CD8-positive, alpha-beta memory T cell (primary cell): ENCODE measurements around the gene SPRED2. TPM values are rescaled to one million over a fixed set of nuclear protein-coding genes. Genes with fewer than 3 reads are reported as not detected.
"Not testable (repeated sequence)": the region's sequence is repeated elsewhere in the genome, so short reads cannot be mapped to it uniquely, and the experiment has no call there.

Experiments used
- CTCF ChIA-PET: fragments of 350-600 bp; sonication (Branson Sonifier 250); formaldehyde crosslinking; loops from one replicate; lab custom pipeline; 2021; ENCODE audit warnings: antibody characterized with exemption; lab: Charles Lee
- POLR2A ChIA-PET: fragments of 350-600 bp; sonication (Branson Sonifier 250); formaldehyde crosslinking; loops from one replicate; lab custom pipeline; 2021; ENCODE audit warnings: antibody characterized with exemption; lab: Charles Lee
- DNase-seq, 5 donors: peaks; one replicate each; pipeline versions ENCODE4 v3.0.0 to v3.0.0-alpha.2; 2020 to 2022; ENCODE audit warnings: mixed read lengths in 1 of 5
- H3K27ac ChIP-seq: one replicate; pipeline ENCODE4 v1.7.0; 2013; ENCODE audit warnings: low read depth, mild to moderate bottlenecking, low read length, moderate library complexity
- H3K27me3 ChIP-seq: 2 replicates; pipeline ENCODE4 v1.7.0; 2013; ENCODE audit warnings: low read length, mild to moderate bottlenecking; ENCODE audit not compliant: insufficient read depth, poor library complexity, severe bottlenecking
- H3K36me3 ChIP-seq: 2 replicates; pipeline ENCODE4 v1.7.0; 2013; ENCODE audit warnings: mild to moderate bottlenecking, low read length, moderate library complexity; ENCODE audit not compliant: insufficient read depth
- H3K4me1 ChIP-seq: 2 replicates; pipeline ENCODE4 v1.7.0; 2013; ENCODE audit warnings: mild to moderate bottlenecking, low read length, moderate library complexity; ENCODE audit not compliant: insufficient read depth
- H3K4me3 ChIP-seq: 2 replicates; pipeline ENCODE4 v1.7.0; 2013; ENCODE audit warnings: mild to moderate bottlenecking, low read length
- H3K9me3 ChIP-seq: 2 replicates; pipeline ENCODE4 v1.7.0; 2013; ENCODE audit warnings: mild to moderate bottlenecking, low read length
- H3K27ac Mint-ChIP-seq, 8 donors: one replicate each; pipeline ENCODE4 v1.8.0; 2020 to 2021; ENCODE audit warnings: mixed read lengths in 8 of 8, mild to moderate bottlenecking in 6 of 8, inconsistent platforms in 3 of 8, moderate library complexity in 3 of 8
- H3K27me3 Mint-ChIP-seq, 2 donors: one replicate each; pipeline ENCODE4 v1.8.0; 2020 to 2021; ENCODE audit warnings: mixed read lengths in 2 of 2, mild to moderate bottlenecking in 1 of 2, moderate library complexity in 1 of 2
- H3K36me3 Mint-ChIP-seq, 3 donors: one replicate each; pipeline ENCODE4 v1.8.0; 2020 to 2021; ENCODE audit warnings: mixed read lengths in 3 of 3, inconsistent platforms in 1 of 3, mild to moderate bottlenecking in 1 of 3
- H3K4me1 Mint-ChIP-seq, 3 donors: one replicate each; pipeline ENCODE4 v1.8.0; 2020 to 2021; ENCODE audit warnings: mixed read lengths in 3 of 3, inconsistent platforms in 1 of 3, mild to moderate bottlenecking in 1 of 3
- H3K4me3 Mint-ChIP-seq, 7 donors: one replicate each; pipeline ENCODE4 v1.8.0; 2020 to 2021; ENCODE audit warnings: mixed read lengths in 7 of 7, mild to moderate bottlenecking in 6 of 7, moderate library complexity in 4 of 7, inconsistent platforms in 2 of 7
- H3K9me3 Mint-ChIP-seq, 5 donors: one replicate each; pipeline ENCODE4 v1.8.0; 2020 to 2022; ENCODE audit warnings: mixed read lengths in 5 of 5, mild to moderate bottlenecking in 3 of 5, moderate library complexity in 2 of 5, inconsistent platforms in 1 of 5
- polyA plus RNA-seq: library from polyadenylated mRNA; unstranded; fragments of 300-500 nt; fragmentation: Illumina TruSeq; gene quantifications from one replicate; pipeline ENCODE4 v1.2.3, GENCODE V29; 2021
- total RNA-seq, 2 experiments: library from RNA; stranded (reverse); gene quantifications; one replicate each; pipeline ENCODE4 v1.2.3, GENCODE V29; 2021

The SPRED2 gene
- total and polyA plus RNA-seq, 3 experiments from 2014 or later: 1.3 to 4.0 (median 3.0) TPM

GRCh38 chr2:65339648-65340047, 92.8 kb downstream of the SPRED2 start:
- Histone ChIP-seq H3K36me3 (no peaks in the 10 kb centered on the region), H3K4me1 (no peaks in the 10 kb centered on the region), H3K27ac (no peak overlapping the region), H3K27me3 (no peaks in the 10 kb centered on the region), H3K9me3 (no peaks in the 10 kb centered on the region), H3K4me3 (no peak overlapping the region)
- Mint-ChIP-seq H3K36me3 (no peaks in the 10 kb centered on the region), H3K4me1 (peaks cover 0 to 3% (median 0%) of the 10 kb centered on the region in 3 donors), H3K27me3 (no peaks in the 10 kb centered on the region), H3K4me3 (no peak overlapping the region), H3K27ac (no peak overlapping the region), H3K9me3 (no peaks in the 10 kb centered on the region)
- DNase-seq: no peak
- CTCF ChIA-PET: interaction anchor here (0.9 kb wide), 1 partner anchor 13 kb away, joined by 3 read pairs; no protein-coding TSS in a partner anchor
- POLR2A ChIA-PET: no interaction called here

- H3K4me3 Mint-ChIP-seq, H3K36me3 Mint-ChIP-seq, POLR2A ChIA-PET: not testable (repeated sequence)
Measured at GRCh38 chr2:65338830-65339495, 93.4 kb downstream of the SPRED2 start.

GRCh38 chr2:65337915-65338314, 94.5 kb downstream of the SPRED2 start:
- H3K27me3 Mint-ChIP-seq, H3K9me3 ChIP-seq, H3K27ac Mint-ChIP-seq, POLR2A ChIA-PET, H3K4me1 Mint-ChIP-seq, H3K9me3 Mint-ChIP-seq, H3K4me3 Mint-ChIP-seq, H3K36me3 Mint-ChIP-seq, H3K27ac ChIP-seq, H3K4me3 ChIP-seq, H3K36me3 ChIP-seq, H3K4me1 ChIP-seq, DNase-seq, H3K27me3 ChIP-seq, CTCF ChIA-PET: not testable (repeated sequence)

More at GRCh38 chr2:65338830-65339495, 93.4 kb downstream of the SPRED2 start:
- DNase-seq, H3K36me3 ChIP-seq, H3K27me3 Mint-ChIP-seq, H3K27me3 ChIP-seq, CTCF ChIA-PET, H3K4me1 ChIP-seq, H3K9me3 ChIP-seq, H3K27ac Mint-ChIP-seq, H3K27ac ChIP-seq, H3K9me3 Mint-ChIP-seq, H3K4me1 Mint-ChIP-seq, H3K4me3 ChIP-seq: not testable (repeated sequence)

GRCh38 chr2:65334714-65335113, 97.7 kb downstream of the SPRED2 start:
- Mint-ChIP-seq H3K9me3 (no peaks in the 10 kb centered on the region), H3K27ac (no peak overlapping the region), H3K36me3 (no peaks in the 10 kb centered on the region), H3K27me3 (no peaks in the 10 kb centered on the region), H3K4me3 (no peak overlapping the region), H3K4me1 (no peaks in the 10 kb centered on the region)
- Histone ChIP-seq H3K27me3 (no peaks in the 10 kb centered on the region), H3K4me1 (no peaks in the 10 kb centered on the region), H3K27ac (no peak overlapping the region), H3K4me3 (no peak overlapping the region), H3K9me3 (no peaks in the 10 kb centered on the region), H3K36me3 (no peaks in the 10 kb centered on the region)
- DNase-seq: no peak
- ChIA-PET CTCF (no interaction called here), POLR2A (no interaction called here)

GRCh38 chr2:65331336-65332025, 100.9 kb downstream of the SPRED2 start:
- H3K27me3 Mint-ChIP-seq: no peaks in the 10 kb centered on the region
- H3K9me3 ChIP-seq: no peaks in the 10 kb centered on the region
- no peaks in the 10 kb centered on the region for H3K4me1 ChIP-seq
- no peaks in the 10 kb centered on the region for H3K36me3 Mint-ChIP-seq
- no peaks in the 10 kb centered on the region for H3K27me3 ChIP-seq
- ChIA-PET POLR2A (no interaction called here), CTCF (interaction anchor here (0.5 kb wide), 1 partner anchor 240 kb away, joined by 5 read pairs; no protein-coding TSS in a partner anchor)
- H3K4me3 ChIP-seq: no peak overlapping the region
- no peak for DNase-seq
- no peaks in the 10 kb centered on the region for H3K9me3 Mint-ChIP-seq
- no peaks in the 10 kb centered on the region for H3K36me3 ChIP-seq
- H3K4me1 Mint-ChIP-seq: no peaks in the 10 kb centered on the region
- H3K27ac ChIP-seq: no peak overlapping the region
- no peak overlapping the region for H3K4me3 Mint-ChIP-seq
- H3K27ac Mint-ChIP-seq: no peak overlapping the region

GRCh38 chr2:65329525-65329924, 102.9 kb downstream of the SPRED2 start:
- H3K4me1 Mint-ChIP-seq: no peaks in the 10 kb centered on the region
- H3K27me3 Mint-ChIP-seq: no peaks in the 10 kb centered on the region
- no peaks in the 10 kb centered on the region for H3K4me1 ChIP-seq
- DNase-seq: no peak
- H3K9me3 ChIP-seq: no peaks in the 10 kb centered on the region
- H3K27ac Mint-ChIP-seq: no peak overlapping the region
- no peaks in the 10 kb centered on the region for H3K27me3 ChIP-seq
- H3K4me3 ChIP-seq: no peak overlapping the region
- no peaks in the 10 kb centered on the region for H3K9me3 Mint-ChIP-seq
- no peaks in the 10 kb centered on the region for H3K36me3 Mint-ChIP-seq
- no peaks in the 10 kb centered on the region for H3K36me3 ChIP-seq
- no peak overlapping the region for H3K4me3 Mint-ChIP-seq
- POLR2A ChIA-PET: no interaction called here
- H3K27ac ChIP-seq: no peak overlapping the region
- CTCF ChIA-PET: no interaction called here

- Mint-ChIP-seq H3K27me3 (no peaks in the 10 kb centered on the region), H3K27ac (peak overlapping the region in 1 of 8 donors; percentile 58), H3K9me3 (no peaks in the 10 kb centered on the region), H3K36me3 (no peaks in the 10 kb centered on the region), H3K4me3 (no peak overlapping the region), H3K4me1 (peaks cover 0 to 2% (median 0%) of the 10 kb centered on the region in 3 donors)
- Histone ChIP-seq H3K27ac (no peak overlapping the region), H3K4me1 (no peaks in the 10 kb centered on the region), H3K36me3 (no peaks in the 10 kb centered on the region), H3K27me3 (no peaks in the 10 kb centered on the region), H3K4me3 (no peak overlapping the region), H3K9me3 (no peaks in the 10 kb centered on the region)
- ChIA-PET POLR2A (interaction anchor here (0.7 kb wide), 1 partner anchor 50 kb away, joined by 3 read pairs; no protein-coding TSS in a partner anchor), CTCF (no interaction called here)
- no peak for DNase-seq
Measured at GRCh38 chr2:65326276-65326675, 106.1 kb downstream of the SPRED2 start.

- ChIA-PET CTCF (no interaction called here), POLR2A (no interaction called here)
- Histone ChIP-seq H3K4me1 (no peaks in the 10 kb centered on the region), H3K4me3 (no peak overlapping the region), H3K27me3 (no peaks in the 10 kb centered on the region), H3K27ac (no peak overlapping the region), H3K9me3 (no peaks in the 10 kb centered on the region), H3K36me3 (no peaks in the 10 kb centered on the region)
- no peaks in the 10 kb centered on the region for H3K36me3 Mint-ChIP-seq
- H3K4me3 Mint-ChIP-seq: no peak overlapping the region
- no peaks in the 10 kb centered on the region for H3K9me3 Mint-ChIP-seq
- no peaks in the 10 kb centered on the region for H3K27me3 Mint-ChIP-seq
- DNase-seq: no peak
- H3K27ac Mint-ChIP-seq: no peak overlapping the region
- H3K4me1 Mint-ChIP-seq: peaks cover 7 to 9% (median 8%) of the 10 kb centered on the region in 3 donors
Measured at GRCh38 chr2:65325066-65325465, 107.3 kb downstream of the SPRED2 start.
